GM13977 (cell line): ENCODE data around the gene SUSD1.
"Not testable (repeated sequence)": the region's sequence is repeated elsewhere in the genome, so short reads cannot be mapped to it uniquely, and the experiment has no call there.

Source experiments
- DNase-seq: peaks from one replicate; pipeline ENCODE4 v3.0.0; 2012; ENCODE audit warnings: low spot score
- in situ Hi-C: fragments of 300-500 bp; cut with MboI; formaldehyde crosslinking; loops from one replicate; pipeline ENCODE4 v1.12.0; 2022; ENCODE audit warnings: low sequenced_read_pairs, low pct_unique_long_range_greater_than_20kb, mixed read lengths, inconsistent platforms; ENCODE audit not compliant: unreplicated experiment
- TF ChIP-seq, protein P1 (sequence below): IDR thresholded peaks from 2 replicates; pipeline ENCODE4 v1.5.1; 2012; ENCODE audit warnings: mild to moderate bottlenecking, control low read depth; ENCODE audit not compliant: insufficient read depth; ENCODE audit errors: extremely low read depth, missing control alignments

The SUSD1 gene

DNA sequence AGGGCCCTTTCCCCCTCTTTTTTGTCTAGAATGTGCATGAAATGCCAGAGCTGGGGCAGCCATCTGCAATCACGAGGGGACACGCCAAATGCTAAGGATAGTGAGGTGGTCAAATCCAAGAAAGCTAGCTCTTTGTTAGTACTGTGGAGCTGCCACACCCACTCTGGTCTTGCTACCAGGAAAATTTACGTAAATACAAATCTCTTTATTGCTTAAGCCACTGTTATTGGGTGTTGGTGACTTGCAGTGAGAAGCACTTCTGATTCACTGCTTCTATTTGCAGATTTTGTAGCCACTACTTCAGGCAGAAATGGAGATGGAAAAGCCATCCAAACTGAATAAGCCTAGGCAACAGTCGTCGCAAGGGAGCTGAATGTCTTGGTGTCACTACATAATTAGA lies 25.6 kb upstream of the SUSD1 start:
- TF ChIP-seq, protein P1, sequence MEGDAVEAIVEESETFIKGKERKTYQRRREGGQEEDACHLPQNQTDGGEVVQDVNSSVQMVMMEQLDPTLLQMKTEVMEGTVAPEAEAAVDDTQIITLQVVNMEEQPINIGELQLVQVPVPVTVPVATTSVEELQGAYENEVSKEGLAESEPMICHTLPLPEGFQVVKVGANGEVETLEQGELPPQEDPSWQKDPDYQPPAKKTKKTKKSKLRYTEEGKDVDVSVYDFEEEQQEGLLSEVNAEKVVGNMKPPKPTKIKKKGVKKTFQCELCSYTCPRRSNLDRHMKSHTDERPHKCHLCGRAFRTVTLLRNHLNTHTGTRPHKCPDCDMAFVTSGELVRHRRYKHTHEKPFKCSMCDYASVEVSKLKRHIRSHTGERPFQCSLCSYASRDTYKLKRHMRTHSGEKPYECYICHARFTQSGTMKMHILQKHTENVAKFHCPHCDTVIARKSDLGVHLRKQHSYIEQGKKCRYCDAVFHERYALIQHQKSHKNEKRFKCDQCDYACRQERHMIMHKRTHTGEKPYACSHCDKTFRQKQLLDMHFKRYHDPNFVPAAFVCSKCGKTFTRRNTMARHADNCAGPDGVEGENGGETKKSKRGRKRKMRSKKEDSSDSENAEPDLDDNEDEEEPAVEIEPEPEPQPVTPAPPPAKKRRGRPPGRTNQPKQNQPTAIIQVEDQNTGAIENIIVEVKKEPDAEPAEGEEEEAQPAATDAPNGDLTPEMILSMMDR: no peak
- in situ Hi-C loops: no loop called here
- DNase-seq: no peak

DNA sequence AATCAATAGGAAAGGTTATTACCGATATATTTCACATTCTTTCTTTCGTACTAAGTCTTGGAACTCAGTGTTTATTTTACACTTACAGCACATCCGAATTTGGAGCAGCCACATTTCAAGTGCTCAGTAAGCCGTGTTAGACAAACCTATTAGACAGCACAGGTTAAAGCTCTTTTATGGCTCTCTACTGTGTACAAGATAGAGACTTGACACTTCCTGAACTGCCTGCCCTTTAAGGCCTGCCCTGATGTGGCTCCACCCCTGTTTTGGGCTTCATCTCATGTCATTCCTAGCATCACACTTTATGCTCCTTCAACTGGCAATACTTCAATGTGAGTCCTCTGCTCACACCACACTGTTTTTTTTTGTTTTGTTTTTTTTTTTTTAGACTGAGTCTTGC lies 23.5 kb upstream of the SUSD1 start:
- TF ChIP-seq, protein P1: no peak
- in situ Hi-C loops: no loop called here
- no peak for DNase-seq

DNA sequence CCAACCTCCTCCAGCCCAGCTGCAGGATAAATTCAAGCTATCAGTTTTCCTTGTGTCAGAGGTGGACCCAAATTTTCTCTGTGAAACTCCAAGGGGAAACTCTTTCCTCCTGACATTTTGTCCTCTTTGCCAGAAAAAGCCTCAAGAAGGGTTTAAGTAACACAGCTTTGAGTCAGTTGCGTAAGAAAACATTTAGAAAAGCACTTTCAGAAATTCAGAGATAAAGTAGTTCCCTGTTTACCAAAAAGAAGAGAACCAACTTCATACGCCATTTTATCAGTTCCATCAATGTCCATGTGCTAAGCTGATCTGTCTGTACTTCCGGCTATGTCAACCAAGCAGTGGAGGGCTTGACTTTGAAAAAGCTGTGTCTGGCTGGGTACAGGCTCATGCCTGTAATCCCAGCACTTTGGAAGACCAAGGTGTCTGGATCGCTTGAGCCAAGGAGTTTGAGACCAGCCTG lies 19.9 kb upstream of the SUSD1 start:
- TF ChIP-seq, protein P1: no peak
- no peak for DNase-seq
- in situ Hi-C loops: no loop called here

DNA sequence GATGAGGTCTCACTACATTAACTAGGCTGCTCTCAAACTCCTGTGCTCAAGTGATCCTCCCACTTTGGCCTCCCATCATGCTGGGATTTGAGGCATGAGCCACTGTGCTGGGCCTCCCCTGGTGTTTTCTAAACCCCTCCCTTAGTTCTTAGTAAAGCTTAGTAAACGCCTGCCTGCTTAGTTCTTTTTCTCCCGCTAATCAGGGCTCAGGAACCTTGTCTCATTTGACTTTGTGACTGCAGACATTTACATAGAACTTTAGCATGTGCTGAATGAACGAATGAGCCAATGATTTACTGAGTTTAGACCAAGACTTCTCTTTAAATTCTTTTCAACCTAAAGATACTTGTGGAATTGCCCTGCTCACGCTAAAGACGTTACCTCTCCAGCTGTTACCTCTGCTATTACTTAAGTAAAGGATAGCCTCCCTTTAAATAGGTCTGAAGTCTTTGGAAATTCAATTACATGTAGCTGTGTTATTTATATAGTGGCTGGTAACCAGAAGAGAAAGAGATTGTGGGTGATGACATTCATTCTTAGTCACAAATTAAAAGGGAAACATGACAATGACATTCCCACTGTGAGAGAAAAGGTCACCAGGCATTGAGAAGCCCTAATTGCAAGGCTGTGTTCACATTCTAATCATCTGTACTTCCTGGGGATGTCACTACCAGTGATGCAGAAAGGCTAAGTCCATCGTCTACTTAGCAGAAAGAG lies 18.6 kb upstream of the SUSD1 start:
- no peak for DNase-seq
- TF ChIP-seq, protein P1: no peak
- in situ Hi-C loops: no loop called here

DNA sequence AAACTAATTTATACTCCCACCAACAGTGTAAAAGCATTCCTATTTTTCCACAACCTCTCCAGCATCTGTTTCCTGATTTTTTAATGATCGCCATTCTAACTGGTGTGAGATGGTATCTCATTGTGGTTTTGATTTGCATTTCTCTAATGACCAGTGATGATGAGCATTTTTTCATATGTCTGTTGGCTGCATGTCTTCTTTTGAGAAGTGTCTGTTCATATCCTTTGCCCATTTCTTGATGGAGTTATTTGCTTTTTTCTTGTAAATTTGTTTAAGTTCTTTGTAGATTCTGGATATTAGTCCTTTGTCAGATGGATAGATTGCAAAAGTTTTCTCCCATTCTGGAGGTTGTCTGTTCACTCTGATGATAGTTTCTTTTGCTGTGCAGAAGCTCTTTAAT lies 15.2 kb upstream of the SUSD1 start:
- DNase-seq, in situ Hi-C loops: not testable (repeated sequence)

DNA sequence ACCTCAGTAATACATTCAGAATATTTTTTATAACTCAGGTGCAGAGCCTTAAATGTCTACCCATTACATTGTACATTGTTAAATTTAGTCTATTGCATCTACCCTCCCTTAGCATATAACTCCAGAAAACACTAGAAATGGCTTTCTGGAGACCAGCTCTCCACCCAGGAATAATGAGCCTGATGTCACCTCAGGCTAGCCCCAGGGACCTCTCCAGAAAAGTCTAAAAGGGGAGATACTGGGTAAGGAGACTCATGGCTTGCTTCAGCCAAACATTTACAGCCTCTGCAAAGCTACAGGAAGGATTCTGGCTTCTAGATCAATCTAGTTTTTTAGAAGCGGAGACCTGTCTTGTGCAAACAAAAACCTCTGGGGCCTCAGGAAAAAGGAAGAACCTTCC lies 13.8 kb upstream of the SUSD1 start:
- in situ Hi-C loops: no loop called here
- TF ChIP-seq, protein P1: no peak
- DNase-seq: no peak

DNA sequence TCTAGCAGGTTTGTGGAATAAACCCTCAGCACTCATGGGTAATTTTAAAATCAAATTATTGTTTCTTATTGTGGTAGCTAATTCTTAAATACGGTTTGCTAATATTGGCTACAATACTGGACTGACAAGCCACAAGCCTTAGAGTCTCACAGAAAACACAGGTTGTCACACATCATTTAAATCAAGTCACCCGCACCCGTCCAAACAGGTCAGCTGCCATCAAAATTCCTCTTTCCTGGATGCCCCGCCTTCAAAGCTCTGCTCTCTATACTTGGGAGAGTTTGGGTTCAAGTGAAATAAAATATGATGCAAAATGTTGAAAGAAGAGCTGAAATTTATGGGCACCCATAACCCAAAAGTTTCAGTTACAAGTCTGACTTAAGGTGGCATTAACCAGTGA lies 12.3 kb upstream of the SUSD1 start:
- no peak for DNase-seq
- in situ Hi-C loops: no loop called here
- TF ChIP-seq, protein P1: no peak
